HepG2 (cell line): Measurements from ENCODE around the gene GALR3. TPM values are rescaled to one million over a fixed set of nuclear protein-coding genes. Genes with fewer than 3 reads are reported as not detected.

ENCODE experiments used
- ADNP ChIP-seq: sonication (generic); formaldehyde crosslinking; IDR thresholded peaks from 2 replicates; pipeline ENCODE4 v1.4.0; 2020; ENCODE audit warnings: missing genetic modification reagents
- ATAD3A ChIP-seq: sonication (generic); formaldehyde crosslinking; IDR thresholded peaks from 2 replicates; pipeline ENCODE4 v1.4.0; 2020; ENCODE audit warnings: missing genetic modification reagents
- CHD2 ChIP-seq: IDR thresholded peaks from 2 replicates; pipeline ENCODE4 v1.6.1; 2011; ENCODE audit warnings: low read depth, low read length, improper control_type of control experiment
- CREM ChIP-seq, 2 experiments: sonication (generic) in 1 of 2; formaldehyde crosslinking in 1 of 2; IDR thresholded peaks; 2 replicates each; pipeline versions ENCODE4 v1.4.0 to v1.6.1; 2016 to 2020; ENCODE audit warnings: antibody characterized with exemption in 1 of 2, mild to moderate bottlenecking in 1 of 2, missing genetic modification reagents in 1 of 2
- KAT8 ChIP-seq: IDR thresholded peaks from 2 replicates; pipeline ENCODE4 v1.6.1; 2016; ENCODE audit warnings: missing genetic modification reagents, missing compliant biosample characterization
- MXD4 ChIP-seq: IDR thresholded peaks from 2 replicates; pipeline ENCODE4 v1.6.1; 2016; ENCODE audit warnings: mild to moderate bottlenecking, missing biosample characterization, missing genetic modification reagents
- MYPOP ChIP-seq: sonication (generic); formaldehyde crosslinking; IDR thresholded peaks from 2 replicates; pipeline ENCODE4 v1.8.1; 2023; ENCODE audit warnings: mild to moderate bottlenecking, moderate library complexity, missing genetic modification reagents
- NFKB2 ChIP-seq: sonication (generic); formaldehyde crosslinking; IDR thresholded peaks from 2 replicates; pipeline ENCODE4 v1.4.0; 2020; ENCODE audit warnings: missing genetic modification reagents, borderline replicate concordance
- POLR2G ChIP-seq: fragments of 200-400 bp; formaldehyde crosslinking; IDR thresholded peaks from 2 replicates; pipeline ENCODE4 v1.6.1; 2018; ENCODE audit warnings: mild to moderate bottlenecking, low read depth, low read length, moderate library complexity
- RFXAP ChIP-seq: sonication (generic); formaldehyde crosslinking; IDR thresholded peaks from 2 replicates; pipeline ENCODE4 v1.4.0; 2020; ENCODE audit warnings: missing genetic modification reagents, borderline replicate concordance
- SAFB2 ChIP-seq: sonication (generic); formaldehyde crosslinking; IDR thresholded peaks from 2 replicates; pipeline ENCODE4 v1.5.1; 2020; ENCODE audit warnings: missing genetic modification reagents, low read depth, mild to moderate bottlenecking, borderline replicate concordance
- YEATS4 ChIP-seq: sonication (generic); formaldehyde crosslinking; IDR thresholded peaks from 2 replicates; pipeline ENCODE4 v1.4.0; 2020; ENCODE audit warnings: missing genetic modification reagents, borderline replicate concordance
- ZBTB2 ChIP-seq: sonication (generic); formaldehyde crosslinking; IDR thresholded peaks from 2 replicates; pipeline ENCODE4 v1.8.0; 2022; ENCODE audit warnings: low read depth, missing genetic modification reagents
- ZFP36L1 ChIP-seq: sonication (generic); formaldehyde crosslinking; IDR thresholded peaks from 2 replicates; pipeline ENCODE4 v1.8.0; 2022; ENCODE audit warnings: mild to moderate bottlenecking, missing genetic modification reagents, moderate library complexity
- ZFP82 ChIP-seq: sonication (generic); formaldehyde crosslinking; IDR thresholded peaks from 2 replicates; pipeline ENCODE4 v1.5.1; 2020; ENCODE audit warnings: mild to moderate bottlenecking, missing genetic modification reagents, borderline replicate concordance
- ZKSCAN1 ChIP-seq: fragments of 150-350 bp; IDR thresholded peaks from 2 replicates; pipeline ENCODE4 v1.6.1; 2014; ENCODE audit warnings: low read length
- ZKSCAN8 ChIP-seq: IDR thresholded peaks from 2 replicates; pipeline ENCODE4 v1.6.1; 2016; ENCODE audit warnings: borderline replicate concordance, missing genetic modification reagents, missing compliant biosample characterization
- ZNF883 ChIP-seq: sonication (generic); formaldehyde crosslinking; IDR thresholded peaks from 2 replicates; pipeline ENCODE4 v1.5.1; 2020; ENCODE audit warnings: mild to moderate bottlenecking, missing genetic modification reagents; ENCODE audit errors: not compliant biosample characterization
- polyA plus RNA-seq, 8 experiments: library from polyadenylated mRNA; depleted of rRNA in 3 of 8; stranded (reverse) in 7 of 8; unstranded in 1 of 8; fragments of >200 nt; fragmentation: Illumina TruSeq in 4 of 8; extraction: Trizol in 4 of 8; gene quantifications; 2 replicates each; pipeline versions ENCODE4 v1.2.1 to v1.2.3, GENCODE V29; 2011 to 2016; ENCODE audit warnings: low read depth in 4 of 8, missing spikeins in 1 of 8, mixed read lengths in 1 of 8; ENCODE audit not compliant: insufficient read depth in 1 of 8
- total RNA-seq, 5 experiments: library from RNA; depleted of rRNA; stranded (reverse); fragments of >200 nt; fragmentation: Illumina TruSeq; extraction: Trizol; gene quantifications; 2 replicates each; pipeline ENCODE4 v1.2.3, GENCODE V29; 2016; ENCODE audit warnings: low read depth in 1 of 5
- TF ChIP-seq, protein P1 (sequence below): sonication (generic); formaldehyde crosslinking; conservative IDR thresholded peaks from 2 replicates; pipeline ENCODE4 v1.4.0; 2020; ENCODE audit warnings: missing genetic modification reagents
- TF ChIP-seq, protein P2 (sequence below): sonication (generic); formaldehyde crosslinking; IDR thresholded peaks from 2 replicates; pipeline ENCODE4 v1.5.0; 2020; ENCODE audit warnings: missing genetic modification reagents
- TF ChIP-seq, protein P3 (sequence below): sonication (generic); formaldehyde crosslinking; IDR thresholded peaks from 2 replicates; pipeline ENCODE4 v1.5.0; 2020; ENCODE audit warnings: mild to moderate bottlenecking, missing genetic modification reagents

Gene GALR3
- total and polyA plus RNA-seq, 2 of the 13 experiments (the other 11 are each of a cell fraction or from before 2014, with no cell fraction given) = 0.13 TPM; not detected in 1

- peak; percentile 23; the same call in 1 of the 2 replicates for TF ChIP-seq YEATS4 (CRISPR knock-in tag)
- TF ChIP-seq CHD2 = no peak
- no peak for TF ChIP-seq ATAD3A (CRISPR knock-in tag)
- TF ChIP-seq MYPOP = no peak
- TF ChIP-seq KAT8 = no peak
- no peak for TF ChIP-seq SAFB2 (CRISPR knock-in tag)
- TF ChIP-seq, protein P1, sequence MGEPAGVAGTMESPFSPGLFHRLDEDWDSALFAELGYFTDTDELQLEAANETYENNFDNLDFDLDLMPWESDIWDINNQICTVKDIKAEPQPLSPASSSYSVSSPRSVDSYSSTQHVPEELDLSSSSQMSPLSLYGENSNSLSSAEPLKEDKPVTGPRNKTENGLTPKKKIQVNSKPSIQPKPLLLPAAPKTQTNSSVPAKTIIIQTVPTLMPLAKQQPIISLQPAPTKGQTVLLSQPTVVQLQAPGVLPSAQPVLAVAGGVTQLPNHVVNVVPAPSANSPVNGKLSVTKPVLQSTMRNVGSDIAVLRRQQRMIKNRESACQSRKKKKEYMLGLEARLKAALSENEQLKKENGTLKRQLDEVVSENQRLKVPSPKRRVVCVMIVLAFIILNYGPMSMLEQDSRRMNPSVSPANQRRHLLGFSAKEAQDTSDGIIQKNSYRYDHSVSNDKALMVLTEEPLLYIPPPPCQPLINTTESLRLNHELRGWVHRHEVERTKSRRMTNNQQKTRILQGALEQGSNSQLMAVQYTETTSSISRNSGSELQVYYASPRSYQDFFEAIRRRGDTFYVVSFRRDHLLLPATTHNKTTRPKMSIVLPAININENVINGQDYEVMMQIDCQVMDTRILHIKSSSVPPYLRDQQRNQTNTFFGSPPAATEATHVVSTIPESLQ = no peak
- no peak for TF ChIP-seq ZNF883 (CRISPR knock-in tag)
- no peak for TF ChIP-seq ZFP82 (CRISPR knock-in tag)
- TF ChIP-seq ZFP36L1 (CRISPR knock-in tag) = no peak
- TF ChIP-seq, protein P2, sequence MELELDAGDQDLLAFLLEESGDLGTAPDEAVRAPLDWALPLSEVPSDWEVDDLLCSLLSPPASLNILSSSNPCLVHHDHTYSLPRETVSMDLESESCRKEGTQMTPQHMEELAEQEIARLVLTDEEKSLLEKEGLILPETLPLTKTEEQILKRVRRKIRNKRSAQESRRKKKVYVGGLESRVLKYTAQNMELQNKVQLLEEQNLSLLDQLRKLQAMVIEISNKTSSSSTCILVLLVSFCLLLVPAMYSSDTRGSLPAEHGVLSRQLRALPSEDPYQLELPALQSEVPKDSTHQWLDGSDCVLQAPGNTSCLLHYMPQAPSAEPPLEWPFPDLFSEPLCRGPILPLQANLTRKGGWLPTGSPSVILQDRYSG = no peak
- TF ChIP-seq ZKSCAN8 (CRISPR knock-in tag) = no peak
- TF ChIP-seq RFXAP (CRISPR knock-in tag) = 0 out of 2 replicates have a peak, but pooled peaks have one; percentile 48
- TF ChIP-seq ADNP (CRISPR knock-in tag) = no peak
- peak; percentile 40; the same call in 1 of the 2 replicates for TF ChIP-seq POLR2G
- TF ChIP-seq, protein P3, sequence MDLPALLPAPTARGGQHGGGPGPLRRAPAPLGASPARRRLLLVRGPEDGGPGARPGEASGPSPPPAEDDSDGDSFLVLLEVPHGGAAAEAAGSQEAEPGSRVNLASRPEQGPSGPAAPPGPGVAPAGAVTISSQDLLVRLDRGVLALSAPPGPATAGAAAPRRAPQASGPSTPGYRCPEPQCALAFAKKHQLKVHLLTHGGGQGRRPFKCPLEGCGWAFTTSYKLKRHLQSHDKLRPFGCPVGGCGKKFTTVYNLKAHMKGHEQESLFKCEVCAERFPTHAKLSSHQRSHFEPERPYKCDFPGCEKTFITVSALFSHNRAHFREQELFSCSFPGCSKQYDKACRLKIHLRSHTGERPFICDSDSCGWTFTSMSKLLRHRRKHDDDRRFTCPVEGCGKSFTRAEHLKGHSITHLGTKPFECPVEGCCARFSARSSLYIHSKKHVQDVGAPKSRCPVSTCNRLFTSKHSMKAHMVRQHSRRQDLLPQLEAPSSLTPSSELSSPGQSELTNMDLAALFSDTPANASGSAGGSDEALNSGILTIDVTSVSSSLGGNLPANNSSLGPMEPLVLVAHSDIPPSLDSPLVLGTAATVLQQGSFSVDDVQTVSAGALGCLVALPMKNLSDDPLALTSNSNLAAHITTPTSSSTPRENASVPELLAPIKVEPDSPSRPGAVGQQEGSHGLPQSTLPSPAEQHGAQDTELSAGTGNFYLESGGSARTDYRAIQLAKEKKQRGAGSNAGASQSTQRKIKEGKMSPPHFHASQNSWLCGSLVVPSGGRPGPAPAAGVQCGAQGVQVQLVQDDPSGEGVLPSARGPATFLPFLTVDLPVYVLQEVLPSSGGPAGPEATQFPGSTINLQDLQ (CRISPR knock-in tag) = no peak
- TF ChIP-seq NFKB2 (CRISPR knock-in tag) = 0 out of 2 replicates have a peak, but pooled peaks have one; percentile 32
- no peak for TF ChIP-seq CREM (IDR thresholded peaks at IDR 0.05)
- no peak for TF ChIP-seq CREM (CRISPR knock-in tag; IDR thresholded peaks at IDR 0.05)
- TF ChIP-seq ZBTB2 = no peak
- TF ChIP-seq ZKSCAN1 = no peak
- peak; percentile 70; the same call in 1 of the 2 replicates for TF ChIP-seq MXD4 (CRISPR knock-in tag)
Measured at GRCh38 chr22:37777122-37777687, 46.0 kb upstream of the GALR3 start (continued).
